GM21723 (cell line): Measurements from ENCODE around the gene DUSP14.

Experiments used
- ATAC-seq: cut with Tn5 transposase; IDR thresholded peaks from one replicate; pipeline ENCODE4 v1.9.1; 2021; ENCODE audit warnings: mild to moderate bottlenecking, moderate library complexity; ENCODE audit not compliant: unreplicated experiment

DUSP14 gene

GRCh38 chr17:37512442-37513068 is 22.9 kb downstream of the DUSP14 start:
- no peak for ATAC-seq

GRCh38 chr17:37513711-37514110 is 24.0 kb downstream of the DUSP14 start:
- ATAC-seq, result no peak

- no peak for ATAC-seq
Observed at GRCh38 chr17:37516127-37516571, 26.5 kb downstream of the DUSP14 start.

- no peak for ATAC-seq
Observed at GRCh38 chr17:37517881-37518280, 28.2 kb downstream of the DUSP14 start.

GRCh38 chr17:37518826-37519225 is 29.1 kb downstream of the DUSP14 start:
- ATAC-seq, result no peak

- no peak for ATAC-seq
Observed at GRCh38 chr17:37519251-37519985, 29.7 kb downstream of the DUSP14 start.

GRCh38 chr17:37520174-37520573 is 30.5 kb downstream of the DUSP14 start:
- no peak for ATAC-seq

GRCh38 chr17:37521821-37522220 is 32.1 kb downstream of the DUSP14 start:
- no peak for ATAC-seq

- no peak for ATAC-seq
Observed at GRCh38 chr17:37523715-37524219, 34.1 kb downstream of the DUSP14 start.

- ATAC-seq, result no peak
Observed at GRCh38 chr17:37527249-37527851, 37.7 kb downstream of the DUSP14 start.

- ATAC-seq, result no peak
Observed at GRCh38 chr17:37530420-37530819, 40.7 kb downstream of the DUSP14 start.

- ATAC-seq, result no peak
Observed at GRCh38 chr17:37532756-37533155, 43.1 kb downstream of the DUSP14 start.

GRCh38 chr17:37535906-37536305 is 46.2 kb downstream of the DUSP14 start:
- no peak for ATAC-seq

GRCh38 chr17:37538981-37539659 is 49.4 kb downstream of the DUSP14 start:
- ATAC-seq, result no peak

GRCh38 chr17:37541880-37542660 is 52.4 kb downstream of the DUSP14 start:
- ATAC-seq, result no peak

- no peak for ATAC-seq
Observed at GRCh38 chr17:37543637-37544052, 54.0 kb downstream of the DUSP14 start.

- no peak for ATAC-seq
Observed at GRCh38 chr17:37545486-37545885, 55.8 kb downstream of the DUSP14 start.

- ATAC-seq, result no peak
Observed at GRCh38 chr17:37546302-37546701, 56.6 kb downstream of the DUSP14 start.

GRCh38 chr17:37547986-37548385 is 58.3 kb downstream of the DUSP14 start:
- ATAC-seq, result no peak

GRCh38 chr17:37551788-37552187 is 62.1 kb downstream of the DUSP14 start:
- ATAC-seq, result no peak
